ENCODE data around the gene RTN4R.

Gene RTN4R

GRCh38 chr22:20254975-20255946, 12.9 kb downstream of the RTN4R start:
- no peak overlapping the region for H3K9ac ChIP-seq (ENCODE audit: low read depth in 1 of 2, low read length in 2 of 2)
- H3K4me1 ChIP-seq (ENCODE audit: control insufficient read depth in 2 of 2, insufficient read depth in 2 of 2, low read length in 2 of 2), result no peaks in the 10 kb centered on the region
- no peak overlapping the region for H3K4me3 ChIP-seq (ENCODE audit: low read length in 2 of 2)
- H3K36me3 ChIP-seq (ENCODE audit: control insufficient read depth in 2 of 2, insufficient read depth in 2 of 2, low read length in 2 of 2), result no peaks in the 10 kb centered on the region
- no peaks in the 10 kb centered on the region for H3K9me3 ChIP-seq (ENCODE audit: control insufficient read depth in 2 of 2, low read length in 2 of 2)
- no peak overlapping the region for H3K27ac ChIP-seq (ENCODE audit: low read depth in 2 of 2, low read length in 2 of 2)
- no peaks in the 10 kb centered on the region for H3K27me3 ChIP-seq (ENCODE audit: control insufficient read depth in 2 of 2, insufficient read depth in 2 of 2, low read length in 2 of 2)

DNA sequence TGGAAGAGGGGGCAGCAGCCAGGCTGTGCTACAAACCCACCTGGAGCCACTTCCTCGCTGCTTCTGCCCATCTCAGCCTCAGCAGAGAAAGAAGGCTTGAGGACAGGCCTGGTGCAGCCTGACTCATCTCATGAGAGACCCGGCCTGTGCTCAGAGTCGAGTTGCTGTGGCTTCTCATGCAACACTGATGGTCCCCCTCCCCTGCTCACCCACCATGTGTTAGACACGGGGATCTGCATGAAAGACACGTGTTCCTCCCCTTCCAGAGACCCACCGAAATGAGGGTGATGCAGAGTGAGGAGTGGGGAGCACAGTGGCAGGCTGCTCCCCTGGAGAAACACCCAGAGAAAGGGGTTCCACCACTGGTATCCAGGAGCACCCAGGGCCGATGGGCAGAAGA, 15.0 kb downstream of the RTN4R start:
- H3K36me3 ChIP-seq (ENCODE audit: control insufficient read depth in 2 of 2, insufficient read depth in 2 of 2, low read length in 2 of 2), result no peaks in the 10 kb centered on the region
- no peaks in the 10 kb centered on the region for H3K27me3 ChIP-seq (ENCODE audit: control insufficient read depth in 2 of 2, insufficient read depth in 2 of 2, low read length in 2 of 2)
- no peak overlapping the region for H3K27ac ChIP-seq (ENCODE audit: low read depth in 2 of 2, low read length in 2 of 2)
- no peak overlapping the region for H3K4me3 ChIP-seq (ENCODE audit: low read length in 2 of 2)
- no peaks in the 10 kb centered on the region for H3K4me1 ChIP-seq (ENCODE audit: control insufficient read depth in 2 of 2, insufficient read depth in 2 of 2, low read length in 2 of 2)
- H3K9me3 ChIP-seq (ENCODE audit: control insufficient read depth in 2 of 2, low read length in 2 of 2), result no peaks in the 10 kb centered on the region
- H3K9ac ChIP-seq (ENCODE audit: low read depth in 1 of 2, low read length in 2 of 2), result no peak overlapping the region

DNA sequence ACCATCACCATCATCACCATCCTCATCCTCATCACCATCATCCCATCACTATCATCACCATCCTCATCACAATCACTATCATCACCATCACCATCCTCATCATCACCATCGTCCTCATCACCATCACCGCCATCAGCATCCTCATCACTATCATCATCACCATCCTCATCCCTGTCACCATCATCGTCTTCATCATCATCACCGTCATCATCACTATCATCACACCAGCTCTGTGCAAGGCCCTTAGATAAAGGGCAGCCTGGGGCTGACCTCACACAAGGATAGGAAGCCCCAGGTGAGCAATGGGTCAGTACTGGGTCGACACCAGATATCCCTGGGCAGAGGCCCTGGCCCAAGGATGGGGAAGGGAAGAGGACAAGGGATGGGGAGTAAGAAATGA, 16.1 kb downstream of the RTN4R start:
- Histone ChIP-seq H3K36me3 (ENCODE audit: control insufficient read depth in 2 of 2, insufficient read depth in 2 of 2, low read length in 2 of 2) (no peaks in the 10 kb centered on the region), H3K27ac (ENCODE audit: low read depth in 2 of 2, low read length in 2 of 2) (no peak overlapping the region), H3K9ac (ENCODE audit: low read depth in 1 of 2, low read length in 2 of 2) (no peak overlapping the region), H3K4me1 (ENCODE audit: control insufficient read depth in 2 of 2, insufficient read depth in 2 of 2, low read length in 2 of 2) (no peaks in the 10 kb centered on the region), H3K9me3 (ENCODE audit: control insufficient read depth in 2 of 2, low read length in 2 of 2) (no peaks in the 10 kb centered on the region), H3K4me3 (ENCODE audit: low read length in 2 of 2) (no peak overlapping the region), H3K27me3 (ENCODE audit: control insufficient read depth in 2 of 2, insufficient read depth in 2 of 2, low read length in 2 of 2) (no peaks in the 10 kb centered on the region)

DNA sequence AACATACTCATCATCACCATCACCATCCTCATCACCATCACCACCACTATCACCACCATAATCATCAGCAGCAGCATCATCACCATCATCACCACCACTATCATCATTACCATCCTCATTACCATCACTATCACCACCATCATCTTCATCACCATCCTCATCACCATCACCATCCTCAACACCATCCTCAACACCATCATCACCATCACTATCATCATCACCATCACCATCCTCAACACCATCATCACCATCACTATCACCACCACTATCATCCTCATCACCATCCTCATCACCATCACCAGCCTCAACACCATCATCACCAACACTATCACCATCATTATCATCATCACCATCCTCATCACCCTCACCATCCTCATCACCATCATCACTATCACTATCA, 16.6 kb downstream of the RTN4R start:
- H3K4me3 ChIP-seq (ENCODE audit: low read length in 2 of 2), result no peak overlapping the region
- no peaks in the 10 kb centered on the region for H3K9me3 ChIP-seq (ENCODE audit: control insufficient read depth in 2 of 2, low read length in 2 of 2)
- H3K9ac ChIP-seq (ENCODE audit: low read depth in 1 of 2, low read length in 2 of 2), result no peak overlapping the region
- H3K36me3 ChIP-seq (ENCODE audit: control insufficient read depth in 2 of 2, insufficient read depth in 2 of 2, low read length in 2 of 2), result no peaks in the 10 kb centered on the region
- no peak overlapping the region for H3K27ac ChIP-seq (ENCODE audit: low read depth in 2 of 2, low read length in 2 of 2)
- no peaks in the 10 kb centered on the region for H3K27me3 ChIP-seq (ENCODE audit: control insufficient read depth in 2 of 2, insufficient read depth in 2 of 2, low read length in 2 of 2)
- H3K4me1 ChIP-seq (ENCODE audit: control insufficient read depth in 2 of 2, insufficient read depth in 2 of 2, low read length in 2 of 2), result no peaks in the 10 kb centered on the region

- Histone ChIP-seq H3K36me3 (ENCODE audit: control insufficient read depth in 2 of 2, insufficient read depth in 2 of 2, low read length in 2 of 2) (no peaks in the 10 kb centered on the region), H3K9ac (ENCODE audit: low read depth in 1 of 2, low read length in 2 of 2) (no peak overlapping the region), H3K4me3 (ENCODE audit: low read length in 2 of 2) (no peak overlapping the region), H3K27ac (ENCODE audit: low read depth in 2 of 2, low read length in 2 of 2) (no peak overlapping the region), H3K4me1 (ENCODE audit: control insufficient read depth in 2 of 2, insufficient read depth in 2 of 2, low read length in 2 of 2) (no peaks in the 10 kb centered on the region), H3K27me3 (ENCODE audit: control insufficient read depth in 2 of 2, insufficient read depth in 2 of 2, low read length in 2 of 2) (no peaks in the 10 kb centered on the region), H3K9me3 (ENCODE audit: control insufficient read depth in 2 of 2, low read length in 2 of 2) (no peaks in the 10 kb centered on the region)
Observed at GRCh38 chr22:20249797-20250354, 18.2 kb downstream of the RTN4R start.

DNA sequence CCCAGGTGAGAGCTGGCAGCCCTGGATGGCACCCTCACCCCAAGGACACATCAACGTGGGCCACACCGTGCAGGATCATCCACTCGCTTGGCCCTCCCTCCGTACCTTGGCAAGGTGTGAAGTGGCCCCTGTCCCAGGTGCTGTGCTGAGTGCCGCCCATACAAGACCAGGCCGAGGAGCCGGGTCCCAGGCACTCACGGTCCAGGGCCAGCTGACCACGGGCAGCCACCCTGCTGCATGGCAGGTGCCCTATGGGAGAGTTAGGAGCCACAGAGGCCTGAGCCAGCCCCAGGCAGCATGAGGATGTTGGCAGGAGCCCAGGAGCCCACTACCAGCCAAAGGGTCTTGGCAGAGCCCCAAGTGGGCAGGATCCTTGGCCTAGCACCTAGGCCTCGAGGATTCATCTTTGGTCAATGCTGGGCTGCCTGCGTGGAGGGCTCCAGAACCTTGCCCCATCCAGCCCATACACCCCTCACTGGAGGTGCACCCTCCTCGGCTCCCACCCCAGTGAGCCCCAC, 19.6 kb downstream of the RTN4R start:
- Histone ChIP-seq H3K9ac (ENCODE audit: low read depth in 1 of 2, low read length in 2 of 2) (no peak overlapping the region), H3K36me3 (ENCODE audit: control insufficient read depth in 2 of 2, insufficient read depth in 2 of 2, low read length in 2 of 2) (no peaks in the 10 kb centered on the region), H3K27ac (ENCODE audit: low read depth in 2 of 2, low read length in 2 of 2) (no peak overlapping the region), H3K9me3 (ENCODE audit: control insufficient read depth in 2 of 2, low read length in 2 of 2) (no peaks in the 10 kb centered on the region), H3K4me3 (ENCODE audit: low read length in 2 of 2) (no peak overlapping the region), H3K27me3 (ENCODE audit: control insufficient read depth in 2 of 2, insufficient read depth in 2 of 2, low read length in 2 of 2) (no peaks in the 10 kb centered on the region), H3K4me1 (ENCODE audit: control insufficient read depth in 2 of 2, insufficient read depth in 2 of 2, low read length in 2 of 2) (no peaks in the 10 kb centered on the region)

DNA sequence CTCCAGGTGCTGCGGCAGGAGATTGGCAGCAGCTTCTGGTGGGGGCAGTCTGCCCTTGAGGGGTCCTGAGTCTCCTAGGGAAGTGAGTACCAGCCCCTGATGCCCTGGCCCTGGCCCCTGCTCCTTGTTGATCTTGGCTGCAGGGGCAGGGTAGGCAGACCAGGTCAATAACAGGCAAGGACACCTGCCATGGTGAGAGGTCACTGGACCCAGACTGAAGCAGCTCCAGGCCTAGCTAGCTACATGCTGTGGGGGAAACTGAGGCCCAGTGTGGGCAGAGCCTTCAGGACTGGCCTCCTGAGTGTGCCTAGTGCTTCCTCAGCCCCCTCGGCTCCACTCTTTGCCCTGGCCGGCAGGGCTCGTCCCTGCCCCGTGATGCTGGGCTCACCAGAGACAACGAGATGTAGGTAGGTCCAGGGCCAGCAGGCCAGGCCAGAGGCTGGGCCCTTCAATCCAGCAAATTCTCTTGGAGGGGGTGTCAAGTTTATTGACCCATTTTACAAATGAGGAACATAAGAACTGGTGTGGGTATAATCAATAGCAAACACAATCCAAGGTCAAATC, 20.4 kb downstream of the RTN4R start:
- peaks cover 0 to 5% of the 10 kb centered on the region in 2 donors for H3K4me1 ChIP-seq (ENCODE audit: control insufficient read depth in 2 of 2, insufficient read depth in 2 of 2, low read length in 2 of 2)
- H3K27ac ChIP-seq (ENCODE audit: low read depth in 2 of 2, low read length in 2 of 2), result no peak overlapping the region
- H3K9ac ChIP-seq (ENCODE audit: low read depth in 1 of 2, low read length in 2 of 2), result no peak overlapping the region

GRCh38 chr22:20247010-20247505, 21.1 kb downstream of the RTN4R start:
- peaks cover 0 to 5% of the 10 kb centered on the region in 2 donors for H3K4me1 ChIP-seq (ENCODE audit: control insufficient read depth in 2 of 2, insufficient read depth in 2 of 2, low read length in 2 of 2)
- no peak overlapping the region for H3K27ac ChIP-seq (ENCODE audit: low read depth in 2 of 2, low read length in 2 of 2)

More for the DNA sequence above, 20.4 kb downstream of the RTN4R start:
- no peaks in the 10 kb centered on the region for H3K27me3 ChIP-seq (ENCODE audit: control insufficient read depth in 2 of 2, insufficient read depth in 2 of 2, low read length in 2 of 2)
- H3K9me3 ChIP-seq (ENCODE audit: control insufficient read depth in 2 of 2, low read length in 2 of 2), result no peaks in the 10 kb centered on the region
- no peaks in the 10 kb centered on the region for H3K36me3 ChIP-seq (ENCODE audit: control insufficient read depth in 2 of 2, insufficient read depth in 2 of 2, low read length in 2 of 2)
- H3K4me3 ChIP-seq (ENCODE audit: low read length in 2 of 2), result no peak overlapping the region

DNA sequence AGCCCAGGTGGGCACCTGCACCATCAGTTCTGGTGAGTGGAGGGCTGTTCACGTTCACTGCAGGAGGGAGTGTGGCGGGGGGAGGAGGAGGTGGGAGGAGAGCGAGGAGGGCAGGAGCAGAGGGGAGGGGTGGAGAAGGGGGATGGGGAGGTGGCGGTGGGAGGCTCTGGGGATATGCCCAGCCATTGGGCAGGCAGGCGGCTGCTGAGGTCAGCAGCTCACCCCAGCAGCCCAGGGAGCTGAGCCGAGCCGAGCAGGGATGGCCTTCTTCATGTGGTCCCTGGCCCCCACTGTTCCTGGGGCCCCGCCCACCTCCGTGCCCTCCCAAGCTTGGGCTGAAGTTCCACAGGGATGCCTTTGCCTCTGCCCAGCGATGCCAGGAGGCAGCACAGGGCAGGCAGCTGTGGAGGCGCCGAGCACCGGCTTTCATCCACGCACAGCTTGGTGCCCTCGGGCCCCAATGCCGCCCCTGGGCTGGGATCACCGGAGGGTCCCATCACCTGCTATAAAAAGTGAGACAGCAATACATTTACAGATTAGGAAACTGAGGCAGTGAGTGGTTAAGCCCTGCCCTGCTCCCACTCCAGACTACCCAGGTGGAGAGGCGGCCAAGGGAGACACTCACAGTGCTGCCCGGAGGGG, 21.6 kb downstream of the RTN4R start:
- H3K27ac ChIP-seq (ENCODE audit: low read depth in 2 of 2, low read length in 2 of 2), result no peak overlapping the region
- H3K4me1 ChIP-seq (ENCODE audit: control insufficient read depth in 2 of 2, insufficient read depth in 2 of 2, low read length in 2 of 2), result peaks cover 0 to 5% of the 10 kb centered on the region in 2 donors
- no peak overlapping the region for H3K4me3 ChIP-seq (ENCODE audit: low read length in 2 of 2)
- H3K27me3 ChIP-seq (ENCODE audit: control insufficient read depth in 2 of 2, insufficient read depth in 2 of 2, low read length in 2 of 2), result no peaks in the 10 kb centered on the region
- no peaks in the 10 kb centered on the region for H3K36me3 ChIP-seq (ENCODE audit: control insufficient read depth in 2 of 2, insufficient read depth in 2 of 2, low read length in 2 of 2)
- H3K9me3 ChIP-seq (ENCODE audit: control insufficient read depth in 2 of 2, low read length in 2 of 2), result no peaks in the 10 kb centered on the region
- no peak overlapping the region for H3K9ac ChIP-seq (ENCODE audit: low read depth in 1 of 2, low read length in 2 of 2)

More at GRCh38 chr22:20247010-20247505, 21.1 kb downstream of the RTN4R start:
- H3K9me3 ChIP-seq (ENCODE audit: control insufficient read depth in 2 of 2, low read length in 2 of 2), result no peaks in the 10 kb centered on the region
- no peak overlapping the region for H3K4me3 ChIP-seq (ENCODE audit: low read length in 2 of 2)
- H3K36me3 ChIP-seq (ENCODE audit: control insufficient read depth in 2 of 2, insufficient read depth in 2 of 2, low read length in 2 of 2), result no peaks in the 10 kb centered on the region
- no peaks in the 10 kb centered on the region for H3K27me3 ChIP-seq (ENCODE audit: control insufficient read depth in 2 of 2, insufficient read depth in 2 of 2, low read length in 2 of 2)
- no peak overlapping the region for H3K9ac ChIP-seq (ENCODE audit: low read depth in 1 of 2, low read length in 2 of 2)

Data from mucosa of rectum (tissue), 2 donors.